NCI-H1092 treated with DMSO at 0.1 percent for 48 hours (cell line): ENCODE results near the gene LRP1B.

Experiments used
- DNase-seq: peaks from one replicate; lab custom pipeline; 2025; lab: John Stamatoyannopoulos, UW

The LRP1B gene

GRCh38 chr2:142041105-142041504 is 89.7 kb downstream of the LRP1B start:
- DNase-seq: no peak

- no peak for DNase-seq
Observed at GRCh38 chr2:142040556-142040955, 90.3 kb downstream of the LRP1B start.

DNA sequence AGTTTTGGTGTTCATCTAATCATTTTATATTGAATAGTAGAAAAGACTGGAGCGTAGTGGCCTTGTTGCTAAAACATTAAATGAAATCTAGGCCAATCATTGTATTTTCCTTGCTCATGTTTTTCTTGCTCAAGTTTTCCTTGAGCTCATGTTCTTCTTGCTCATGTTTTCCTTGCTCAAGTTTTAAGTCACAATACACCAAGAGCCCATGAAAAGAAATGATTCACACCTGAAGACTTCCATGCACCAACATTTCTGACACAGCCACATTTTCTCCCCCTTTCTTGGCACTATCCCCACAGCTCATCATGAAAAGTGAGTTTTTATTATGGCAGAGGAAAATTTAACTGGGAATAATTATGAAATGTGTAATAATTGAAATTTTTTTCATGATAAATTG is 92.0 kb downstream of the LRP1B start:
- no peak for DNase-seq

- no peak for DNase-seq
Observed at GRCh38 chr2:142037744-142038143, 93.1 kb downstream of the LRP1B start.

DNA sequence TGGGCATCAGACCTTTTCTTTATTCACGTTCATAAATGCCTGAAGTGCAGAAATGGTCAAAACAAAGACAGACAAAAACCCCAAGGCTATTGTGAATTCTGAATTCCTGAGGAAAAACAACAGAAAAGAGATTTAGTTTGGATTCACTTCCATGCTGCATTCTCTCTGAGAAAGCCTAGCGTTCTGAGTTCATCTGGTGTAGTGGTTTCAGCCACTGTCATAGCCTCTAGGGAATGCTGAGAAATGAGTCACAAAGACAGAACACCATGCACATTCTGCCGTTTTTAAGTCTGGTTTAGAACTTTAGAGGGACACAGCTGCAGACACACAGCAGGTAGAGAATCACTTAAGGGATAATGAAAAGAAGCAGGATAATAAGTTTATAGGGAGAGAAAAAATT is 93.8 kb downstream of the LRP1B start:
- no peak for DNase-seq

GRCh38 chr2:142033393-142033792 is 97.4 kb downstream of the LRP1B start:
- DNase-seq: no peak

DNA sequence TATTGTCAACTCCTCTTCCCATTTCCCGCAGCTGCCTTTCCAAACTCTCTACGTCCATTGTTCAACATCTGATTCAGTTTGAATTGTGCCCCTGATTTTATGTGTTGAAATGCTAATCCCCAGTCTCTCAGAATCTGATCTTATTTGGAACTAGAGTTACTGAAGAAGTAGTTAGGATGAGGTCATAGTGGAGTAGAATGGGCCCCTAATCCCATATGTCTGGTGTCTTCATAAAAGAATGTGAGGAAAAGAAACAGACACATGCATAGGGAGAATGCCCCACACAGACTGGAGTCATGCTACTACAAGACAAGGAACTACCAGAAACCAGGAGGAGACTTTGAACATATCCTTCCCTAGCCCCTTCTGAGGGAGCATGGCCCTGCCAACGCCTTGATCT is 99.2 kb downstream of the LRP1B start:
- DNase-seq: no peak

DNA sequence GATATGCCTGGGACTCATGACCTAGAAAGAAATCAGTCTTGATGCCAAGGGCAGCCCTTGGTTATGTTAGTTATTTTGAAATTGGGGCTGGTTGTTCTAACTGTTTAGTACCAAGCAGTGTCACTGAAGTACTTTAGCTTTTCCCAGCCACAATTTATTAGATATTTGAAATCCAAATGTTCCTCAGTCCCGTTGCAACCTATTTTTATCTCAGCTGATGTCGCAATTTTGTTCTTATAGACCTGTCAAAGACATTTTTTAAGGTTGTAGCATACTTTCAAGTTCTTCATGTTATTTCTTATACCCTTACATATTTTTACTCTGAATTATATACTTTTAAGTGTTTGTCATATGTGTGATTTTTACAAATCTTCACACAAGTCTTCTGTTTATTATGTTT is 100.1 kb downstream of the LRP1B start:
- no peak for DNase-seq

- no peak for DNase-seq
Observed at GRCh38 chr2:142029974-142030373, 100.8 kb downstream of the LRP1B start.

DNA sequence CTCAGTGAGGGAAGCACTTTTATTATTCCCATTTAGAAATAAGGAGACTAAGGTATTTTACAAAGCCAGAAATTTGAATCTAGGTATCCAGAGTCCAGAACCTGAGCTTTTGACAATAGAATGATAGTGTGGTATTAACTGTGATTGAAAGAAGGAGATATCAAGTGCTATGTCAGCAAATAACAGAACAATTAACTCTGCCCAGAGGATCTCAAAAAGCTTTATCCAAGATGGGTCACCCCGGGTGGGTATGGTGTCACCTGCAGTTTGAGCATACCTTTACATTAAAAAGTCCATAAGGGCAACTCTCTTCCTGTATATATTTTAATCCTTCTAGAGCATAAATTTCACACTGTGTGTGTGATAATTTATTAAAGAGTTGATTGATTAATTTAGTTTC is 105.4 kb downstream of the LRP1B start:
- DNase-seq: no peak

- no peak for DNase-seq
Observed at GRCh38 chr2:142020368-142020767, 110.4 kb downstream of the LRP1B start.

- no peak for DNase-seq
Observed at GRCh38 chr2:142014536-142014935, 116.3 kb downstream of the LRP1B start.

DNA sequence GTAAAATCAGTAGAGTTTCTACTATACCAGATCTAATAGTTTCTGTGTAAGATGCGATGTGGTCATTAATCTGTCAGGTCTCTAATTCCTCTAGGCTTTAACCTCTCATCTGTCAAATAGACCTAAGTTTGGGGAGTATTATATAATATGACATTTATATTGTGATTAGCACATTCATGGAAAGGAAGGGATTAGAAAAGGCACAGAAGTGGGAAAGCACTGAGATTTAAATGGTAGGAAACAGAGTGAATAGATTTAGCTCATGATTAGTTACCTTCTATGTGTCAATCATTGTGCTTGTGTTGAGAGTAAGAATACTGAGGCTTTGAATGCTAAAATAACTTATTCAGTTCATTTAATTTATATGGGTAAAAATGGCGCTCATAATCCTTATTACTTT is 118.0 kb downstream of the LRP1B start:
- DNase-seq: no peak

- no peak for DNase-seq
Observed at GRCh38 chr2:142010477-142011270, 120.1 kb downstream of the LRP1B start.

GRCh38 chr2:142008135-142008744 is 122.6 kb downstream of the LRP1B start:
- DNase-seq: no peak

DNA sequence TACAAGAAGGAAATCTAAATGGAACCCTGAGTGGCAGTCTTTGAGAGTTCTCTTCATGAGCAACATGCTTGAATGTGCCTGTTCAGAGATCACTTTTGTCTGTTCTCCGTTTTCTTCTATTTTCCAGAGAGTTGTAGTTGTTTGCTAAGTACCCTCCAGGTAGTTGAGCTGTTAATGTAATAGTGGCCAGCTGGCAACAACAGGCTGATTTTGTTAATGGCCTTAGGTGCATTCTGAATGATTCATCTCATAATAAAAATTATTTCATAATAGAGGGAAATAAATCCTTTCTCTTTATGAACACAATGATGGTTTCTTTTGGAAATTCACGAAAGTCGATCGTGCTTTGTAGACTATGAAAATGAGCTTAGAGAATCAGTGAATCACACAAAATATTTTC is 136.8 kb downstream of the LRP1B start:
- DNase-seq: no peak

GRCh38 chr2:141992695-141993094 is 138.1 kb downstream of the LRP1B start:
- DNase-seq: no peak

- no peak for DNase-seq
Observed at GRCh38 chr2:141968433-141968832, 162.4 kb downstream of the LRP1B start.

DNA sequence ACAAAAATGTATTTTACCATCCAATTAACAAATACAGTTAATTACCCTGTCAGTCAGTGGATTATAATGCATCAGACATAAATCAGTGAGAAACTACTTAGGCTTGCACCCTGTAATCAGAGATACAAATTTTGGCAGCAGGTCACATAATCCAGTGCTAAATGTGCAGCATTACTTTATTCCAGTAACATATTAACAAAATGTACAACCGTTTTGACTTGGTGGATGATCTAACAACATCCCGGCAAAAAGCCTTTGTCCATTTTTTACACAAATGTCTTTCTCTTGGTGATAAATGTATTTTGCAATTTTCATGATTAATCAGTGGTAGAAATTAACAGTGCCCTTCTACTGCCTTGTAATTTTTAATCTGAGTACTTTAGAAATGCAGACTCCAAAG is 162.8 kb downstream of the LRP1B start:
- no peak for DNase-seq

GRCh38 chr2:141967503-141967902 is 163.3 kb downstream of the LRP1B start:
- no peak for DNase-seq

DNA sequence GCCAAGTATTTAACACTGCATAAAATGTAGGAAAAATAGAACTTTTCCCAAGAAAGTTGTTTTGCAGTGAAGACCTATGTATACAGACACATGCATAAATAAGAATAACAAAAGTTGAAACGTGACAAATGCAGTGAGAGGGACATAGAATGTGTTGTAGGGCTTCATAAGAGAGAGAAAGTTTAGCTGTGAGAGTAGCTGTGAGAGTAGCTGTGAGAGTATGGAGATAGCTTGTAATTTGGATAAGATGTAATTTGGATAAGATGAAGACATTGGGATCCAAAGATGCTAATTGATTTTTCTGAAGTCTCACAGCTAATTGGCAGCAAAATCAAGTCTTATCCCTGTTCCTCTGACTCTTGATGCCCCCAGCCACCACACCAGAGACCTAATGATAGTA is 170.9 kb downstream of the LRP1B start:
- no peak for DNase-seq

- DNase-seq: no peak
Observed at GRCh38 chr2:141959016-141959415, 171.8 kb downstream of the LRP1B start.

DNA sequence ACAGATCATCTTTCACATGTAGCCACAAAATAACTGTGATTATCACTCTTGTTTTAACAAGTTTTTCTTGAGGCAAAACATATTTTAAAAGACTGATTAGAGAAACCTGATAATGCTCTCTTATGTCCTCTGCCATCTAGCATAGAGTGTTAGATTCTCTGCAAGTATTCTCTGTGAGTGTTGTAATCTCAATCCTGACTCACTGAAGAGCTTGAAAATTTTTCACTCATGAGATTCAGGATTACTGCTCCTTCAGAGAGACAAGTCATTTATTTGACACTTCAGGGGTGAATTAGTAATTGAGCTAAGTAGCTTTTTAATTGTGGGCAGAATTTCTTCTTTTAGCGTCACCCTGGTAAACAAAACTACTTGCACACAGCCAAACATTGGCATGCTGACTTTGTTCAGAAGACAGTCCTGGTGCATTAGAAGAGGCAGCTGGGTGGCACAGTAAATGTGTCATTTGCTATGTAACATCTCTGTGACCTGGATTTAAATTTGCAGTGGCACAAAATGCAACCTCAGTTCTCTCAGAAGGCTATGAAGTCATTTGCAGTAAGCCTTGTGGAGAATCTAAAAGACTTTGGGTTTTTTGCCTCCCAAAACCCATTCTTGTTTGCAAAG is 172.9 kb downstream of the LRP1B start:
- no peak for DNase-seq
